GM15510 (cell line): ENCODE data around the gene CHST15.

Experiments used
- POLR2A ChIP-seq: IDR thresholded peaks from 3 replicates; pipeline ENCODE4 v1.6.1; 2011; ENCODE audit warnings: borderline replicate concordance; ENCODE audit not compliant: insufficient read length; ENCODE audit errors: extremely low read depth

The CHST15 gene

GRCh38 chr10:124069341-124070264 lies 23.8 kb downstream of the CHST15 start:
- no peak for TF ChIP-seq POLR2A

DNA sequence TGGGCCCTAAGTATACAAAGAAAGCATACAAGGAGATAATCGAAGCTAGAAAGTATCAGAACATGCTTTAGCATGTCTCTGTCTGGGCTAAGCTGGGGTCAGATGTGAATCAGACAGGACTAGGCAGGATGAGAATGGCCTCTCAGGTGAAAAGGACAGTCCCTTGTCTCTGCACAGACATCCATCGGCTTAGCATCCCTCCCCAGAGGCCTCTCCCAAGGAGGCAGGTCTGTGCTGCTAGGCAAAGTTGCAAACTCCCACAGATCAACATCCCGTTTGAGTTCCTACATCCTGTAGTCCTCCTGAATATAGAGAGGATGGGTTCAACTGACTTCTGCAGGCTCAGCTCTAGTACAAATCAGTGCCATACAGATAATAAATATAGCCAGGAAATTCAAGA lies 24.5 kb downstream of the CHST15 start:
- no peak for TF ChIP-seq POLR2A

DNA sequence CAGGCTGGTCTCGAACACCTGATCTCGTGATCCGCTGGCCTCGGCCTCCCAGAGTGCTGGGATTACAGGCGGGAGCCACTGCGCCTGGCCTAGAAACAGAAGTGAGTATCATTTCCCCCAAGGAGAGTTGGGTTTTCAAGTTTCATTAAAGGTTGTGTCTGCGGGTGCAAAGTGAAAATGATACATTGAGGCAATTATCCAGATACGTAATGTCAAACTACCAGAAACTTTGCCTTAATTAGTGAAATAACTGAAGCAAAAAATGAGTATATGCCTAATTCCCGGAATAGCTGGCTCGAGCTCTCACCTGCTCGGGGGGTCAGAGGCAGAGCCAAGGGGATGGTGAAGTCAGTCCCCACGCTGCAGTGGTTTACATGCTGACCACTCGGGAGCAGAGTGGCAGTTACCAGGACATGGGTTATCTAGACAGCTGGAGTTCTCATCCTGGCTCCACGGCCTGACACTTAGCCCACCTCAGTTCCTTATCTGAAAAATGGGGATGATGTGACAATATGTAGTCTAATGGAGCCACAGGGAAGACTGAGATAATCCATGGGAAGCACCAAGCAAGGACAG lies 25.5 kb downstream of the CHST15 start:
- TF ChIP-seq POLR2A = no peak

DNA sequence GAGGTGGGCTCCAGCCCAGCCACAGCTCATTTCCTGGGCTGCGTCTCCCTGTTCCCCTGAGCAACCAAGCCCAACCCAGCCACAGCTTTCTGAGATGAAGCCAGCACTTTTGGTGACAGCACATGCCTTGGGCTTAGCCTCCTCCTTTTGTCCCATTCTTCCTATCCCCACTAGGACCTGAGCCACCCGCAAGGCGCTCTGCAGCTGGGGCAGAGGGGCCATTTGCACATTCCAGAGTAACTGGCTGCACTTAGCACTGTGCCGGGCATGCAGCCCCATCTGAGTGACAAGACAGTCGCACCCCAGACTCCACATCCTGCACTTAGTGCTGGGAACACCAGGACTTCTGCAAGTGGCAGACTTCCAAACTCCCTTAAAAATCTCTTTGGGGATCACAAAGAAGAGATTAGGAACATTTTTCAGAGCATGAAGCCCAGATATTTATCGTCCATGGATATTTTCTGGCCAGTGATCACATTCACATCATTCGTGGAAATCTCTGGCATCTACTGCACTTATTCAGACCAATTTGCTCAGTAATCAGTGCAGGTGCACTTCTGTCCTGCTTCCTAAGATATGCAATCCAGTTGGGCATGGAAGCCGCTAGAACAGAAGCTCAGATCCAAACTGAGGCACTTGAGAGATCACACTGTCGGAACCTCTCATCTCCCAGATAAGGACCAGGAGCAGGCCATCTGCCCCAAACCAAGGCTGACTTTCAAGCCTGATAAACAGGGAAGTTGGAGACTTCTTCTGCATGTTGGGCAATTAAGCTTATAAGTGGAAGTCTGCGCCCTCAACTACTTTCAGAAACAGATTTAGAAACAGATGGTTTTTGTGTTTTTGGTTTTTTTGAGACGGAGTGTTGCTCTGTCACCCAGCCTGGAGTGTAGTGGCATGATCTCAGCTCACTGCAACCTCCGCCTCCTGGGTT lies 26.4 kb downstream of the CHST15 start:
- no peak for TF ChIP-seq POLR2A

- no peak for TF ChIP-seq POLR2A
Observed at GRCh38 chr10:124066126-124066700, 27.2 kb downstream of the CHST15 start.

GRCh38 chr10:124065382-124066125 lies 27.8 kb downstream of the CHST15 start:
- TF ChIP-seq POLR2A = no peak

DNA sequence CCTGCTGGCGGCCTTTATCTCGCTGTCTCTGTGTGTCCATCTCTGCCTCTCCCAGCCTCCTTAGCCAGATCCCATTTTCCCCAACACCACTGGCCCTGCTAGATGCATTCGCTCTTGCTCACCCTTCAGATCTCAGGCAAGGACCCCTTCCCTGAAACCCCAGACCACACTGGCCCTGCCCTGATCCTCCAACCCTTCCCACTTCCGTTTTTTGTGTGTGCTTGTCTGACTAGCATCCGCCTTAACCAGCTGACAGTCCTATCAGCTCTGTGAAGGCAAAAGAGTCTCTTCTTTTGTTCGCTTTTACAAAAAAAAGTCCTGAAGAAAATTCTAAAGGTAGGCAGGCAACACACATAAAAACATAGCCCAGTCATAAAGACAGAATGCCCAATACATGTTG lies 28.7 kb downstream of the CHST15 start:
- TF ChIP-seq POLR2A = no peak

DNA sequence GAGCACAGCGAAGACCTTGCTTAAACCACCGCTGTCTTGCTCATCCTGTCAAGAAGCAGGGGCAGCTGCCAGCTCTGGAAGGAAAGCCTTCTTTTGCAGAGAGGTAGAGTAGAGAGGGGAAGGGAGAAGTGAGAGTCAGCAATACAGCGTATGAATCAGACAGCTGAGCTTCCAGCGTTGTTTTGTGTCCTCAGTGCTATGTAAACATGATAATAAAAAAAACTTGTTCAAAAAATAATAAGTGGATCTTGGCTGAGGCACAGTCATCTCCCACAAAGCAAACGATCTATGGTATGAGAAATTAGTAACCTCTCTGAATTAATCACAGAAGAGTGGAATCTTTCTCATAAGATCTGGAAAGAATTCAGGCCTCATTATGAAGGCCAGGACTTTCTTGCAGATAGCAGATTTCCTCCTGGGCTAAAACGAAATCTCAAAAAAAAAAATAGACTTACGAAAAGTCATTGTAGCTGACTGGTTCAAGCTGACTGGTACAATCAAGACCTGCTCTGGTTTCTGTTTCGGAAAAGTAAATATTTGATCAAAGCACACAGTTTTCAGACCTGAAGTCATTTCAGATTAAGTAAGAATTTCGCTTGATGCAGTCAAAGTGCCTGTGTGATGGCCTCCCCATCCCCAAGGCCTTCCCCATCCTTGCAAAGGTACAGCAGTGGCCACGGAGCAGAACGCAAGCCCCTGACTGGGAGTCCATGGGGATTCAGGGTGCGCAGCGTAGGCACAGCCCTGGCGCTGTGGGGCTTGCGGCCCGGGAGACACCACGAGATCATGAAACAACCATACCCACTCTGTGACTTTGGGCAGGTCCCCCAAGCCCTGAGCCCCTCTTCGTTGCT lies 29.4 kb downstream of the CHST15 start:
- TF ChIP-seq POLR2A = no peak

DNA sequence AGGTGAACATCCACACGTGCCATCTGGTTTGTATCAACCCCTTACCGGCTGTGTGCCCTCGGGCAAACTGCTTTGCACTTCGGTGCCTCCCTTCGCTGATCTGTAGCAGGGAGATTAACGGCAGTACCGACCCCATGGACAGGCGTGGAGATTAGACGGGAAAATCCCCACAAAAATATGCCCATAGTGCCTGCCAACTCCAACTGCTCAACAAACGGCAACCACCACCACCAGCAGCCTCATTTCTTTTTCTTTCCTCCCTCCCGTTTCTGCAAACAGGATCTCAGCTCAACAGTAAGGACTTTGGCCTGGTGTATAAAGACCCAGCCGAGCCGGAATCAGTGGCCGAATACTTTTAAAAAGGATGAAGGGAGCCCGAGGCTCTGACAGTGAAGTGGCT lies 31.0 kb downstream of the CHST15 start:
- no peak for TF ChIP-seq POLR2A

GRCh38 chr10:124061030-124061429 lies 32.4 kb downstream of the CHST15 start:
- no peak for TF ChIP-seq POLR2A

GRCh38 chr10:124060148-124060720 lies 33.2 kb downstream of the CHST15 start:
- TF ChIP-seq POLR2A = no peak

DNA sequence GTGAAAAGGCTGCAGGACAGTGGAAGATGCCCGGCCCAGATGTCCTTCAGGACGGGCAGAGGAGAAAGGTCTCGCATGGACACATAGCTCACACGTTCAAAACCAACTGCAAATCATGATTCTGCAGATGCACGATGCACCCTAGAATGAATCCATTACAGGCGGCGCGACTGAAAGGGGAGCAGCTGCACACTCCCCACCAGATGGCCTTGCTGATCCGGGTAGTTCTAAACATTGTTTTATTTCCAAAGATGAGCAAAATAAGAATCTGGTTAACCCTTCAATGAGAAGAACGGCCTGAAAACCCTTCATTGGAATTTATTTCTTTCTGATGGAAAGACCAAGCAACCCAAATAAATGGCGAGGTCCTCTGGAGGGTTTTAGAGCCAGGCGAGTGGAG lies 33.8 kb downstream of the CHST15 start:
- TF ChIP-seq POLR2A = no peak
